ENCODE data around the gene TOR1AIP1.

DNA sequence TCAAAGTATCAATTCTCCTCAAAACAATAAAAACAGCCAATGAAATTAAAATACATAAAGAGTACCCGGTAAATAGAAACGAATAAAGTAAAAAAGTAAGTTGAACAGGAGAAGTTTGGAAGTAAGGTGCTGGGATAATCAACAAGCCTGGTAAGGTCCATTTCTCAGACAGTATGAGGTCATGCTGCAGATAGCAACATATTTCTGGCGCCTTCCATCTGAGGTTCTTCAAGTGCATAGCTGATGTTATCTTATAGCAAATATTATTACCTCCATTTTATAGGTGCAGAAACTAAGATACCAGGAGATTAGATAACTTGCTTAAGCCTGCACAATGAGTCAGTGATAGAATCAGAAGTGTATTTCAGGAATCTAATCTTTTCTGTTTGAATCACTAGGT, 48.8 kb downstream of the TOR1AIP1 start:
- TF ChIP-seq POLR2AphosphoS5 (IDR thresholded peaks at IDR 0.05) (no peak), CTCF (IDR thresholded peaks at IDR 0.05) (no peak), POLR2A (IDR thresholded peaks at IDR 0.05) (no peak)
